Nephron progenitor cell (in vitro differentiated cells): ENCODE measurements around the gene KCNMB2.

Source experiments
- DNase-seq: peaks from one replicate; pipeline ENCODE4 v3.0.0; 2021
- H3K27ac Mint-ChIP-seq: 2 replicates; pipeline ENCODE4 v1.8.0; 2021; ENCODE audit warnings: mild to moderate bottlenecking, moderate library complexity, mixed read lengths
- H3K27me3 Mint-ChIP-seq: 2 replicates; pipeline ENCODE4 v1.8.0; 2021; ENCODE audit warnings: mild to moderate bottlenecking, low read depth, mixed read lengths; ENCODE audit not compliant: poor library complexity
- H3K36me3 Mint-ChIP-seq: 2 replicates; pipeline ENCODE4 v1.8.0; 2021; ENCODE audit warnings: low read depth, mixed read lengths
- H3K4me1 Mint-ChIP-seq: 2 replicates; pipeline ENCODE4 v1.8.0; 2021; ENCODE audit warnings: mixed read lengths
- H3K4me3 Mint-ChIP-seq: 2 replicates; pipeline ENCODE4 v1.8.0; 2021; ENCODE audit warnings: mild to moderate bottlenecking, moderate library complexity, mixed read lengths
- H3K9me3 Mint-ChIP-seq: 2 replicates; pipeline ENCODE4 v1.8.0; 2021; ENCODE audit warnings: mild to moderate bottlenecking, moderate library complexity, mixed read lengths
- CTCF ChIP-seq: fragments of 200-600 bp; sonication (generic); IDR thresholded peaks from 2 replicates; pipeline ENCODE4 v1.5.0; 2021; ENCODE audit warnings: antibody characterized with exemption

KCNMB2 gene

DNA sequence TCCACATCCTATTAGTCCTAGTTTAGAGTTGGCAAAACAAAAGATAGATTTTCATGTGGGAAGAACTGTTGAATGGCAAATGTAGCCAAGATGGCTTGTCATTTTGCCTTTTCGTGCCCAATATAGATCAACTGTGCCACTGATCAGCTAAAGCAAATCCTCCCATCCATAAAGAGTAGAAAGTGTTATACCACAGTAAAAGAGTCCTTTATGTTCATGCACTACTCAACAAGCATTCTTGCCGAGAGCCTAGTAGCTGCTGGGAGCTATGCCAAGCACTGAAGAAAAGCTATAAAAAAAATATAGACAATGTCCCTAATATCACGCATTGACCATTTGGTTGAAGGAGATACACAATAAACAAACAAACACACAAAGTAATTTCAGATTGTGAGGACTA lies 225.2 kb downstream of the KCNMB2 start:
- Mint-ChIP-seq H3K27ac (no peak overlapping the region), H3K4me1 (no peaks in the 10 kb centered on the region), H3K27me3 (no peaks in the 10 kb centered on the region), H3K9me3 (no peaks in the 10 kb centered on the region), H3K4me3 (no peak overlapping the region), H3K36me3 (no peaks in the 10 kb centered on the region)
- no peak for DNase-seq
- TF ChIP-seq CTCF: no peak

- Mint-ChIP-seq H3K4me3 (no peak overlapping the region), H3K9me3 (no peaks in the 10 kb centered on the region), H3K36me3 (no peaks in the 10 kb centered on the region), H3K27ac (no peak overlapping the region), H3K4me1 (no peaks in the 10 kb centered on the region), H3K27me3 (no peaks in the 10 kb centered on the region)
- no peak for TF ChIP-seq CTCF
- no peak for DNase-seq
These were observed 226.1 kb downstream of the KCNMB2 start for GRCh38 chr3:178762385-178762784.

- Mint-ChIP-seq H3K4me1 (no peaks in the 10 kb centered on the region), H3K27me3 (no peaks in the 10 kb centered on the region), H3K9me3 (no peaks in the 10 kb centered on the region), H3K27ac (no peak overlapping the region), H3K4me3 (no peak overlapping the region), H3K36me3 (no peaks in the 10 kb centered on the region)
- no peak for DNase-seq
- TF ChIP-seq CTCF: no peak
These were observed 229.2 kb downstream of the KCNMB2 start for GRCh38 chr3:178765472-178765871.

GRCh38 chr3:178767581-178767980 lies 231.3 kb downstream of the KCNMB2 start:
- no peak for TF ChIP-seq CTCF
- no peak for DNase-seq
- H3K4me1 Mint-ChIP-seq: no peaks in the 10 kb centered on the region
- no peak overlapping the region for H3K4me3 Mint-ChIP-seq
- no peaks in the 10 kb centered on the region for H3K9me3 Mint-ChIP-seq
- no peaks in the 10 kb centered on the region for H3K27me3 Mint-ChIP-seq
- H3K36me3 Mint-ChIP-seq: no peaks in the 10 kb centered on the region
- no peak overlapping the region for H3K27ac Mint-ChIP-seq

DNA sequence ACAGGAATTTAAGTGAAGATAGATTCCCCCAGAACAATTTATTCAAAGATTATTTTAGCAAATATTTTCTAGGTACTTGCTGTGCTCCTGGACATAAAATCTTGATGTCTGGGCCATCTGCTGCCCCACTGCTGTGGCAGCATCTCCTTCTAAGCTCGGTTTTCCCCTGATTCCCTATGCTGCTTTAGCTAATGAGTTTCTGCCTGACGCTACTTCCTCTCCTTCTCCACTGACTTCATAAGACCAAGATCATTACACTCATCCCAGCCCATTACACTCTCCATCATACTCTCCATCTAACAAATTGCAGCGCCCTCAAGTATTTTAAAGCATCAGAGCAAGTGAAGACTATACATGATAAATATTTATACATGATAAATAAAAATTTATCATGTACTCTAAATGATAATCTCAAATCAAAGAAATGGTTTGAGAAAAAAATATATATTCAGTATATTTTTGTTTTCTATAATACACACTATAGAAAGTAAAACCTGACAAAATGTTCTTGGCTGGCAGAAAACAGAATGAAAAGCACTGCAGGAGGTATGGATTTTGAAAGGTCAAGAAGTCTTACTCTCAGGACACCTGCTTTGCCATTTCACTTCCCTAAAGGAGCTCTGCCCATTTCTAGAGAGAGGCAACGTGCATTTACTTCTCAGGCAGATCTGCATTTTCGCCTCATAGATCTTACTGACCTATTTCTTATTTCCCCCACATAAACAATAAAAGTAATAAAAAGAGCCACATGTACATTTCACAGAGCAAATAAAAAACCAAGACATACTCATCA lies 232.0 kb downstream of the KCNMB2 start:
- TF ChIP-seq CTCF: no peak
- no peaks in the 10 kb centered on the region for H3K4me1 Mint-ChIP-seq
- H3K4me3 Mint-ChIP-seq: no peak overlapping the region
- H3K27me3 Mint-ChIP-seq: no peaks in the 10 kb centered on the region
- H3K36me3 Mint-ChIP-seq: no peaks in the 10 kb centered on the region
- no peaks in the 10 kb centered on the region for H3K9me3 Mint-ChIP-seq
- no peak overlapping the region for H3K27ac Mint-ChIP-seq
- no peak for DNase-seq

GRCh38 chr3:178771511-178771910 lies 235.3 kb downstream of the KCNMB2 start:
- no peak for TF ChIP-seq CTCF
- H3K27me3 Mint-ChIP-seq: peaks cover 2% of the 10 kb centered on the region
- no peaks in the 10 kb centered on the region for H3K36me3 Mint-ChIP-seq
- DNase-seq: no peak
- H3K4me1 Mint-ChIP-seq: no peaks in the 10 kb centered on the region
- no peak overlapping the region for H3K4me3 Mint-ChIP-seq
- no peak overlapping the region for H3K27ac Mint-ChIP-seq
- no peaks in the 10 kb centered on the region for H3K9me3 Mint-ChIP-seq
